Measurements from ENCODE around the gene PDX1. TPM values are rescaled to one million over a fixed set of nuclear protein-coding genes. Genes with fewer than 3 reads are reported as not detected.

The PDX1 gene
- total RNA-seq, 1 experiment from 2014 or later = 1.7 TPM

DNA sequence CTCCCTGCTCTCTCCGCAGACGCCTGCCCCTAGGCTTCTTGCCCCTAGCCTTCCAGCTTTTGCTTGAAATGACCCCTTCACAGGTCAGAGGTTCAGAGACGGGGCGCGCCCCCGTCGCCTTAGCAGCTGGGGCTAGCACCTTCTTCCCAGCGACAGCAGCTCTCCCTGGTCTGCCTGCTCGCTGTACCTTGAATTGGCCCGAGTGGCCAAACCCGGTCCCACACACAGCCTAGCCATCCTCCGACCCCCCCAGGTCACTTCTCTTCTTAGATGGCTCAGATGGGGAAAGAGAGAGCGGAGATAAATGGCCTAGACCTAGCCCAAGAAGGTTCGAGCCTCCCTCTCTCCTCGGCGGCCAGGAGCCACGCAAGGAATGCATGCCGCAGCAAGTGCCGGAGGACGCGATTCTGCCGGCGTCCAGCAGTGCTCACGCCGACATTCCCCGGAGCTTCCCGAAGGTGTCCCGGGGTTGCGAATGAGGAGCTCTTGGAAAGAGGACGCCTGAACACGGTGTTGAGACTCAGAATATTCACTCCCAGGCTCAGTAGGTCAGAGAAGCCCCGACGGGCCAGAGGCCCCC is 48.0 kb downstream of the PDX1 start:
- H4K20me1 ChIP-seq (ENCODE audit: insufficient read depth) = no peaks in the 10 kb centered on the region
- no peaks in the 10 kb centered on the region for H3K9me3 ChIP-seq (ENCODE audit: control insufficient read depth in 1 of 2, insufficient read depth in 1 of 2, low read depth in 1 of 2, low read length in 2 of 2)
- peak overlapping the region; percentile 94 for H3K9ac ChIP-seq (ENCODE audit: low read length)
- RAD21 ChIA-PET (ENCODE audit: low non-redundant PET in 1 of 2, low total read pairs in 2 of 2, uncharacterized antibody in 2 of 2, unreplicated experiment in 2 of 2) = no interaction called here
- no peak for DNase-seq (ENCODE audit: low read depth, low spot score)
- no peaks in the 10 kb centered on the region for H3K27me3 ChIP-seq (ENCODE audit: insufficient read depth, low read length)
- H3K4me2 ChIP-seq (ENCODE audit: low read length) = peak overlapping the region; percentile 97
- H3K9me2 ChIP-seq (ENCODE audit: insufficient read depth) = no peaks in the 10 kb centered on the region
- H2AFZ ChIP-seq (ENCODE audit: low read depth, low read length, poor library complexity, severe bottlenecking) = no peak overlapping the region
- peaks cover 6 to 20% of the 10 kb centered on the region in 2 experiments; a peak in 3 of 4 replicates for H3K4me1 ChIP-seq (ENCODE audit: control insufficient read depth in 1 of 2, insufficient read depth in 2 of 2, low read length in 2 of 2)
- CTCF ChIA-PET = interaction anchor here (1.8 to 2.9 kb wide), 4 partner anchors 14 to 606 kb away, joined by 6 to 14 read pairs (median 12); no protein-coding TSS in a partner anchor
- peaks cover 40% of the 10 kb centered on the region for H3K79me2 ChIP-seq (ENCODE audit: insufficient read depth, low read length)
- peak overlapping the region; percentile 83 for H3K27ac ChIP-seq (ENCODE audit: low read depth, low read length)
- BruUV-seq (replicated peaks) = no TSS peak
- POLR2A ChIA-PET = interaction anchor here (0.9 to 1.9 kb wide), 4 partner anchors 9 to 606 kb away, joined by 3 to 5 read pairs (median 3); no protein-coding TSS in a partner anchor
- peak; percentile 41 for ATAC-seq
- peaks cover 0 to 2% of the 10 kb centered on the region in 2 experiments; a peak in 1 of 4 replicates for H3K36me3 ChIP-seq (ENCODE audit: control insufficient read depth in 1 of 2, insufficient read depth in 2 of 2, low read length in 2 of 2)
- intact Hi-C loops (cut with micrococcal nuclease) = loop anchor here (5.0 kb wide), 1 partner anchor 586 kb away; no protein-coding TSS in a partner anchor
- peak overlapping the region; percentile 81 to 84 for H3K4me3 ChIP-seq (replicated peaks in 1 of 2; ENCODE audit: low read depth in 1 of 2, low read length in 2 of 2)
- TF ChIP-seq, protein P1, sequence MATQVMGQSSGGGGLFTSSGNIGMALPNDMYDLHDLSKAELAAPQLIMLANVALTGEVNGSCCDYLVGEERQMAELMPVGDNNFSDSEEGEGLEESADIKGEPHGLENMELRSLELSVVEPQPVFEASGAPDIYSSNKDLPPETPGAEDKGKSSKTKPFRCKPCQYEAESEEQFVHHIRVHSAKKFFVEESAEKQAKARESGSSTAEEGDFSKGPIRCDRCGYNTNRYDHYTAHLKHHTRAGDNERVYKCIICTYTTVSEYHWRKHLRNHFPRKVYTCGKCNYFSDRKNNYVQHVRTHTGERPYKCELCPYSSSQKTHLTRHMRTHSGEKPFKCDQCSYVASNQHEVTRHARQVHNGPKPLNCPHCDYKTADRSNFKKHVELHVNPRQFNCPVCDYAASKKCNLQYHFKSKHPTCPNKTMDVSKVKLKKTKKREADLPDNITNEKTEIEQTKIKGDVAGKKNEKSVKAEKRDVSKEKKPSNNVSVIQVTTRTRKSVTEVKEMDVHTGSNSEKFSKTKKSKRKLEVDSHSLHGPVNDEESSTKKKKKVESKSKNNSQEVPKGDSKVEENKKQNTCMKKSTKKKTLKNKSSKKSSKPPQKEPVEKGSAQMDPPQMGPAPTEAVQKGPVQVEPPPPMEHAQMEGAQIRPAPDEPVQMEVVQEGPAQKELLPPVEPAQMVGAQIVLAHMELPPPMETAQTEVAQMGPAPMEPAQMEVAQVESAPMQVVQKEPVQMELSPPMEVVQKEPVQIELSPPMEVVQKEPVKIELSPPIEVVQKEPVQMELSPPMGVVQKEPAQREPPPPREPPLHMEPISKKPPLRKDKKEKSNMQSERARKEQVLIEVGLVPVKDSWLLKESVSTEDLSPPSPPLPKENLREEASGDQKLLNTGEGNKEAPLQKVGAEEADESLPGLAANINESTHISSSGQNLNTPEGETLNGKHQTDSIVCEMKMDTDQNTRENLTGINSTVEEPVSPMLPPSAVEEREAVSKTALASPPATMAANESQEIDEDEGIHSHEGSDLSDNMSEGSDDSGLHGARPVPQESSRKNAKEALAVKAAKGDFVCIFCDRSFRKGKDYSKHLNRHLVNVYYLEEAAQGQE (IDR thresholded peaks at IDR 0.05; ENCODE audit: low read depth) = no peak

Data from HCT116 (cell line).